ENCODE results near the gene LRRC71.

DNA sequence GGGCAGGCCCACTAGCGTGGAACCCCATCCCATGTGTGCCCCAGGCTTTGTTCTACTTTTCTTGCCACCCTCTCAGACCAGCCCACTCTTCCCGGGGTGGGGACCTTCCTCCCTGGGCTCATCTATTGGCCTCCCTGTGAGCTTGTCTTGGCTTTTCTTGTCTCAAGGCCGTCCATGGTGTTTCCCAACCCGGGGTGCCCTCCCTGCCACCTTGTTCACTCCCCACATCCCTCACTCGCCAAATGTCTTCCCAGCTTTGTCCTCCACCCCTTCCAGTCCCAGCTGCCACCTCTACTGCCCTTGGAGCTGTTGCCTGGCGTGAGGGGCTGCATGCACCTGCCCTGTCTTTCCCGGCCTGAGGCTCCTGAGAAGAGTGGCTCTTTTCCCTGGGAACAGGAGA lies 18.4 kb downstream of the LRRC71 start:
- TF ChIP-seq, protein P1, sequence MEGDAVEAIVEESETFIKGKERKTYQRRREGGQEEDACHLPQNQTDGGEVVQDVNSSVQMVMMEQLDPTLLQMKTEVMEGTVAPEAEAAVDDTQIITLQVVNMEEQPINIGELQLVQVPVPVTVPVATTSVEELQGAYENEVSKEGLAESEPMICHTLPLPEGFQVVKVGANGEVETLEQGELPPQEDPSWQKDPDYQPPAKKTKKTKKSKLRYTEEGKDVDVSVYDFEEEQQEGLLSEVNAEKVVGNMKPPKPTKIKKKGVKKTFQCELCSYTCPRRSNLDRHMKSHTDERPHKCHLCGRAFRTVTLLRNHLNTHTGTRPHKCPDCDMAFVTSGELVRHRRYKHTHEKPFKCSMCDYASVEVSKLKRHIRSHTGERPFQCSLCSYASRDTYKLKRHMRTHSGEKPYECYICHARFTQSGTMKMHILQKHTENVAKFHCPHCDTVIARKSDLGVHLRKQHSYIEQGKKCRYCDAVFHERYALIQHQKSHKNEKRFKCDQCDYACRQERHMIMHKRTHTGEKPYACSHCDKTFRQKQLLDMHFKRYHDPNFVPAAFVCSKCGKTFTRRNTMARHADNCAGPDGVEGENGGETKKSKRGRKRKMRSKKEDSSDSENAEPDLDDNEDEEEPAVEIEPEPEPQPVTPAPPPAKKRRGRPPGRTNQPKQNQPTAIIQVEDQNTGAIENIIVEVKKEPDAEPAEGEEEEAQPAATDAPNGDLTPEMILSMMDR (IDR thresholded peaks at IDR 0.05), result no peak
- no peak for TF ChIP-seq POLR2A (IDR thresholded peaks at IDR 0.05)
- no peak for TF ChIP-seq POLR2AphosphoS5 (IDR thresholded peaks at IDR 0.05)
